ENCODE data around the gene FNDC3B. TPM values are rescaled to one million over a fixed set of nuclear protein-coding genes. Genes with fewer than 3 reads are reported as not detected.

Gene FNDC3B
- total and polyA plus RNA-seq, 2 donors from 2014 or later, result 11.8 to 185 TPM

GRCh38 chr3:172279191-172279640 is 239.8 kb downstream of the FNDC3B start:
- intact Hi-C loops (cut with DNase I), result no loop called here
- Histone ChIP-seq H3K27me3 (ENCODE audit: control insufficient read depth, insufficient read depth, low read length) (no peaks in the 10 kb centered on the region), H3K4me1 (ENCODE audit: control insufficient read depth in 2 of 3, insufficient read depth in 2 of 3, low read depth in 1 of 3, low read length in 3 of 3) (peaks cover 0 to 2% (median 0%) of the 10 kb centered on the region in 3 donors), H3K36me3 (ENCODE audit: control insufficient read depth in 2 of 3, insufficient read depth in 3 of 3, low read length in 3 of 3) (peaks cover 0 to 2% (median 0%) of the 10 kb centered on the region in 3 donors), H3K9me3 (ENCODE audit: control insufficient read depth in 2 of 3, insufficient read depth in 1 of 3, low read length in 3 of 3) (no peaks in the 10 kb centered on the region), H3K4me3 (ENCODE audit: low read length in 3 of 3) (no peak overlapping the region), H3K27ac (ENCODE audit: low read depth in 2 of 2, low read length in 2 of 2) (peak overlapping the region in 1 of 2 donors; percentile 8), H3K9ac (ENCODE audit: low read length in 3 of 3) (no peak overlapping the region)
- TF ChIP-seq CTCF (IDR thresholded peaks at IDR 0.05; ENCODE audit: borderline replicate concordance, extremely low read depth, insufficient read depth), result no peak
- DNase-seq (no peak), FAIRE-seq (no peak)

- no peaks in the 10 kb centered on the region for H3K27me3 ChIP-seq (ENCODE audit: control insufficient read depth, insufficient read depth, low read length)
- H3K36me3 ChIP-seq (ENCODE audit: control insufficient read depth in 2 of 3, insufficient read depth in 3 of 3, low read length in 3 of 3), result peaks cover 0 to 2% (median 0%) of the 10 kb centered on the region in 3 donors
- FAIRE-seq, result no peak
- intact Hi-C loops (cut with DNase I), result no loop called here
- H3K4me3 ChIP-seq (ENCODE audit: low read length in 3 of 3), result no peak overlapping the region
- no peak for TF ChIP-seq CTCF (IDR thresholded peaks at IDR 0.05; ENCODE audit: borderline replicate concordance, extremely low read depth, insufficient read depth)
- peaks cover 0 to 5% (median 0%) of the 10 kb centered on the region in 3 donors for H3K4me1 ChIP-seq (ENCODE audit: control insufficient read depth in 2 of 3, insufficient read depth in 2 of 3, low read depth in 1 of 3, low read length in 3 of 3)
- no peaks in the 10 kb centered on the region for H3K9me3 ChIP-seq (ENCODE audit: control insufficient read depth in 2 of 3, insufficient read depth in 1 of 3, low read length in 3 of 3)
- DNase-seq, result no peak
- H3K27ac ChIP-seq (ENCODE audit: low read depth in 2 of 2, low read length in 2 of 2), result no peak overlapping the region
- no peak overlapping the region for H3K9ac ChIP-seq (ENCODE audit: low read length in 3 of 3)
Measured at GRCh38 chr3:172279974-172280373, 240.6 kb downstream of the FNDC3B start.

- FAIRE-seq (no peak), DNase-seq (peak in 1 of 5 donors; percentile 15)
- Histone ChIP-seq H3K36me3 (ENCODE audit: control insufficient read depth in 2 of 3, insufficient read depth in 3 of 3, low read length in 3 of 3) (peaks cover 0 to 2% (median 0%) of the 10 kb centered on the region in 3 donors), H3K9ac (ENCODE audit: low read length in 3 of 3) (no peak overlapping the region), H3K27ac (ENCODE audit: low read depth in 2 of 2, low read length in 2 of 2) (no peak overlapping the region), H3K9me3 (ENCODE audit: control insufficient read depth in 2 of 3, insufficient read depth in 1 of 3, low read length in 3 of 3) (no peaks in the 10 kb centered on the region), H3K27me3 (ENCODE audit: control insufficient read depth, insufficient read depth, low read length) (no peaks in the 10 kb centered on the region), H3K4me3 (ENCODE audit: low read length in 3 of 3) (no peak overlapping the region), H3K4me1 (ENCODE audit: control insufficient read depth in 2 of 3, insufficient read depth in 2 of 3, low read depth in 1 of 3, low read length in 3 of 3) (peaks cover 0 to 6% (median 3%) of the 10 kb centered on the region in 3 donors)
- intact Hi-C loops (cut with DNase I), result no loop called here
- TF ChIP-seq CTCF (IDR thresholded peaks at IDR 0.05; ENCODE audit: borderline replicate concordance, extremely low read depth, insufficient read depth), result no peak
Measured at GRCh38 chr3:172280406-172281051, 241.2 kb downstream of the FNDC3B start.
